ENCODE measurements around the gene PNPLA7. TPM values are rescaled to one million over a fixed set of nuclear protein-coding genes. Genes with fewer than 3 reads are reported as not detected.
A peak's percentile ranks its signal among the peaks of the same experiment; 100 is the strongest.

The PNPLA7 gene
- total RNA-seq, 1 experiment from 2014 or later: 3.9 TPM

DNA sequence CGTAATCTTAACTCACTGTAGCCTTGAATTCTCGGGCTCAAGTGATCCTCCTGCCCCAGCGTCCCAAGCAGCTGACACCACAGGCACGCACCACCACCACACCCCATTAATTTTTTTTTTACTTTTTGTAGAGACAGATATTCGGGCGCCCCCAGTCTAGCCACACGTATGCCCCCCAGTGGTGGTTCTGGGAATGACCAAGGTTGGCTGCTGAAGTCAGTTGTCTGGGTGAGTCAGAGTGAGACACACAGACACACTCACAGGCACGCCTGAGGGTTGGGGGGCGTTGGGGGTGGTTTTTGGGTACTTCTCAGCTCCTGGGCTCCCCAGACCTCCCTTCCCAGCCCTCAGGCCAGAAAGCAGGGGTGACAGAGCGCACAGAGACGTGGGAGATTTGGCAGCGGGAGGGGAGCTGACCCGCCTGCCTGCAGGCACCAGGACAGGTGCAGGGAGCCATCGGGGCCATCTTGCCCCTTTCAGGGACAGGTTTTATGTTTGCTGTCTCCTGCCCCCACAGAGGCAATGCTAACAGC is 104.9 kb downstream of the PNPLA7 start:
- TF ChIP-seq, protein P1, sequence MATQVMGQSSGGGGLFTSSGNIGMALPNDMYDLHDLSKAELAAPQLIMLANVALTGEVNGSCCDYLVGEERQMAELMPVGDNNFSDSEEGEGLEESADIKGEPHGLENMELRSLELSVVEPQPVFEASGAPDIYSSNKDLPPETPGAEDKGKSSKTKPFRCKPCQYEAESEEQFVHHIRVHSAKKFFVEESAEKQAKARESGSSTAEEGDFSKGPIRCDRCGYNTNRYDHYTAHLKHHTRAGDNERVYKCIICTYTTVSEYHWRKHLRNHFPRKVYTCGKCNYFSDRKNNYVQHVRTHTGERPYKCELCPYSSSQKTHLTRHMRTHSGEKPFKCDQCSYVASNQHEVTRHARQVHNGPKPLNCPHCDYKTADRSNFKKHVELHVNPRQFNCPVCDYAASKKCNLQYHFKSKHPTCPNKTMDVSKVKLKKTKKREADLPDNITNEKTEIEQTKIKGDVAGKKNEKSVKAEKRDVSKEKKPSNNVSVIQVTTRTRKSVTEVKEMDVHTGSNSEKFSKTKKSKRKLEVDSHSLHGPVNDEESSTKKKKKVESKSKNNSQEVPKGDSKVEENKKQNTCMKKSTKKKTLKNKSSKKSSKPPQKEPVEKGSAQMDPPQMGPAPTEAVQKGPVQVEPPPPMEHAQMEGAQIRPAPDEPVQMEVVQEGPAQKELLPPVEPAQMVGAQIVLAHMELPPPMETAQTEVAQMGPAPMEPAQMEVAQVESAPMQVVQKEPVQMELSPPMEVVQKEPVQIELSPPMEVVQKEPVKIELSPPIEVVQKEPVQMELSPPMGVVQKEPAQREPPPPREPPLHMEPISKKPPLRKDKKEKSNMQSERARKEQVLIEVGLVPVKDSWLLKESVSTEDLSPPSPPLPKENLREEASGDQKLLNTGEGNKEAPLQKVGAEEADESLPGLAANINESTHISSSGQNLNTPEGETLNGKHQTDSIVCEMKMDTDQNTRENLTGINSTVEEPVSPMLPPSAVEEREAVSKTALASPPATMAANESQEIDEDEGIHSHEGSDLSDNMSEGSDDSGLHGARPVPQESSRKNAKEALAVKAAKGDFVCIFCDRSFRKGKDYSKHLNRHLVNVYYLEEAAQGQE (IDR thresholded peaks at IDR 0.05; ENCODE audit: insufficient read depth in 1 of 2, low read depth in 2 of 2, low read length in 1 of 2): no peak
- TF ChIP-seq, protein P2, sequence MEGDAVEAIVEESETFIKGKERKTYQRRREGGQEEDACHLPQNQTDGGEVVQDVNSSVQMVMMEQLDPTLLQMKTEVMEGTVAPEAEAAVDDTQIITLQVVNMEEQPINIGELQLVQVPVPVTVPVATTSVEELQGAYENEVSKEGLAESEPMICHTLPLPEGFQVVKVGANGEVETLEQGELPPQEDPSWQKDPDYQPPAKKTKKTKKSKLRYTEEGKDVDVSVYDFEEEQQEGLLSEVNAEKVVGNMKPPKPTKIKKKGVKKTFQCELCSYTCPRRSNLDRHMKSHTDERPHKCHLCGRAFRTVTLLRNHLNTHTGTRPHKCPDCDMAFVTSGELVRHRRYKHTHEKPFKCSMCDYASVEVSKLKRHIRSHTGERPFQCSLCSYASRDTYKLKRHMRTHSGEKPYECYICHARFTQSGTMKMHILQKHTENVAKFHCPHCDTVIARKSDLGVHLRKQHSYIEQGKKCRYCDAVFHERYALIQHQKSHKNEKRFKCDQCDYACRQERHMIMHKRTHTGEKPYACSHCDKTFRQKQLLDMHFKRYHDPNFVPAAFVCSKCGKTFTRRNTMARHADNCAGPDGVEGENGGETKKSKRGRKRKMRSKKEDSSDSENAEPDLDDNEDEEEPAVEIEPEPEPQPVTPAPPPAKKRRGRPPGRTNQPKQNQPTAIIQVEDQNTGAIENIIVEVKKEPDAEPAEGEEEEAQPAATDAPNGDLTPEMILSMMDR (IDR thresholded peaks at IDR 0.05): peak; percentile 88
- Histone ChIP-seq H3K4me3 (ENCODE audit: low read depth in 2 of 2, low read length in 2 of 2) (no peak overlapping the region; a peak in 1 of 4 replicates), H3K27ac (ENCODE audit: low read length) (no peak overlapping the region), H3K4me1 (ENCODE audit: control insufficient read depth, insufficient read depth, low read length) (peaks cover 9% of the 10 kb centered on the region), H3K9me3 (ENCODE audit: control insufficient read depth, insufficient read depth, low read depth, low read length) (no peaks in the 10 kb centered on the region), H3K36me3 (ENCODE audit: control insufficient read depth, insufficient read depth, low read length) (no peaks in the 10 kb centered on the region), H3K27me3 (ENCODE audit: control insufficient read depth, insufficient read depth, low read length) (no peaks in the 10 kb centered on the region)
- no TSS peak for BruUV-seq (replicated peaks)
- DNase-seq (ENCODE audit: low read depth, low spot score) (peak; percentile 41), ATAC-seq (peak; percentile 52)
- POLR2A ChIA-PET: no interaction called here
- intact Hi-C loops (cut with micrococcal nuclease; ENCODE audit: unreplicated experiment) (no loop called here), in situ Hi-C loops (cut with HindIII; ENCODE audit: low pct_unique_long_range_greater_than_20kb, low sequenced_read_pairs) (no loop called here)
- CTCF ChIA-PET: no interaction called here

DNA sequence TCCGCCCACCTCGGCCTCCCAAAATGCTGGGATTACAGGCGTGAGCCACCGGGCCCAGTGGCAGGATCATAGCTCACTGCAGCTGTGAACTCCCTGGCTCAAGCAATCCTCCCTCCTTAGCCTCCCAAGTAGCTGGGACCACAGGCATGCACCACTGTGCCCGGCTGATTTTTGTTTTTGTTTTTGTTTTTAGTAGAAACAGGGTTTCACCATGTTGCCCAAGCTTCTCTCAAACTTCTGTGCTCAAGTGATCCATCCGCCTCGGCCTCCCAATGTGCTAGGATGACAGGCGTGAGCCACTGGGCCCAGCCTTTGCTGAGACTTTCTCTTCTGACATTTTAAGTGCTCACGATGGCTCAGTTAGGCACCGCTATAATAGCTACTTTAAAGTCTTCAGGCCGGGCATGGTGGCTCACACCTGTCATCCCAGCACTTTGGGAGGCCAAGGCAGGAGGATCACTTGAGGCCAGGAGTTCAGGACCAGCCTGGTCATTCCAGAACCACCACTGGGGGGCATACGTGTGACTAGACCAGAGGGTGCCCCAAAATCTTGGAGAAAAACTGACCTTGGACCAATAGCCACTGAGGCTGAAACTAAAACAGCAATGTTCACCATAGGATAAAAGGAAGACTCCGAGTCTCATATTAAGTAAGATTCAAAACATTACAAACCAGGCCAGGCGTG is 106.0 kb downstream of the PNPLA7 start:
- POLR2A ChIA-PET: interaction anchor here (0.6 kb wide), 1 partner anchor 10 kb away, joined by 3 read pairs; no protein-coding TSS in a partner anchor
- intact Hi-C loops (cut with micrococcal nuclease; ENCODE audit: unreplicated experiment): no loop called here
- TF ChIP-seq, protein P1 (IDR thresholded peaks at IDR 0.05; ENCODE audit: insufficient read depth in 1 of 2, low read depth in 2 of 2, low read length in 1 of 2): no peak
- no peak for TF ChIP-seq SIN3A (IDR thresholded peaks at IDR 0.05; ENCODE audit: borderline replicate concordance, insufficient read depth, low read depth, low read length)
- no peak for TF ChIP-seq POLR2AphosphoS5 (IDR thresholded peaks at IDR 0.05; ENCODE audit: low read depth, low read length)
- ATAC-seq: no peak
- no TSS peak for BruUV-seq (replicated peaks)
- H3K9me3 ChIP-seq (ENCODE audit: control insufficient read depth, insufficient read depth, low read depth, low read length): no peaks in the 10 kb centered on the region
- H3K27ac ChIP-seq (ENCODE audit: low read length): no peak overlapping the region
- H3K27me3 ChIP-seq (ENCODE audit: control insufficient read depth, insufficient read depth, low read length): no peaks in the 10 kb centered on the region
- no peaks in the 10 kb centered on the region for H3K36me3 ChIP-seq (ENCODE audit: control insufficient read depth, insufficient read depth, low read length)
- no peak overlapping the region for H3K4me3 ChIP-seq (ENCODE audit: low read depth in 2 of 2, low read length in 2 of 2)
- in situ Hi-C loops (cut with HindIII; ENCODE audit: low pct_unique_long_range_greater_than_20kb, low sequenced_read_pairs): no loop called here
- peaks cover 9% of the 10 kb centered on the region for H3K4me1 ChIP-seq (ENCODE audit: control insufficient read depth, insufficient read depth, low read length)
- no peak for DNase-seq (ENCODE audit: low read depth, low spot score)
- CTCF ChIA-PET: interaction anchor here (0.6 kb wide), 1 partner anchor 70 kb away, joined by 3 read pairs; no protein-coding TSS in a partner anchor

Measured in Panc1 (cell line).